Gastroesophageal sphincter (tissue), 3 donors: ENCODE results near the gene ZNF180.

ENCODE experiments used
- EP300 ChIP-seq: sonication (generic); formaldehyde crosslinking; IDR thresholded peaks from one replicate; pipeline ENCODE4 v1.6.1; 2017; ENCODE audit warnings: antibody characterized with exemption, mild to moderate bottlenecking
- POLR2A ChIP-seq, 2 donors: fragments of 450-650 bp; IDR thresholded peaks; one replicate each; pipeline ENCODE4 v1.6.1; 2017; ENCODE audit warnings: antibody characterized with exemption in 2 of 2, mild to moderate bottlenecking in 2 of 2, moderate library complexity in 1 of 2
- TF ChIP-seq, protein P1 (sequence below), 4 experiments: fragments of 200-600 bp in 2 of 4; fragments of 450-650 bp in 2 of 4; sonication (generic) in 1 of 4; IDR thresholded peaks; one replicate each; pipeline ENCODE4 v1.5.1; 2017 to 2019; ENCODE audit warnings: antibody characterized with exemption in 4 of 4, mild to moderate bottlenecking in 2 of 4, moderate library complexity in 2 of 4

DNA sequence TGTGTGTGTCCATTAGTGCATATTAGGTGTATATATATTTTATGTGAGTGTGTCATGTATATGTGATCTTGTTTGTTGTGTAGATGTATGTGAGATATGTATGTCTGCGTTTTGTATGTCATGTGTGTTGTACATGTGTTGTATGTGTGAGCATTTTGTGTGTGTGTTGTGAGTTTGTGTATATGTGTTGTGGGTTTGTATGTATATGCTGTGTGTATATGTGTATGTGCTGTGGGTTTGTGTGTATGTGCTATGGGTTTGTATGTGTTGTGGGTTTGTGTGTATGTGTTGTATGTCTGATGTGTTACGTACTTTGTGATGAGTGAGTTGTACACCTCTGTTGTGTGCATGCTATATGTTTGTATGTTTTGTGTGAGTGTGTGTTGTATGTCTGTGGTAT is 21.0 kb upstream of the ZNF180 start:
- TF ChIP-seq, protein P1, sequence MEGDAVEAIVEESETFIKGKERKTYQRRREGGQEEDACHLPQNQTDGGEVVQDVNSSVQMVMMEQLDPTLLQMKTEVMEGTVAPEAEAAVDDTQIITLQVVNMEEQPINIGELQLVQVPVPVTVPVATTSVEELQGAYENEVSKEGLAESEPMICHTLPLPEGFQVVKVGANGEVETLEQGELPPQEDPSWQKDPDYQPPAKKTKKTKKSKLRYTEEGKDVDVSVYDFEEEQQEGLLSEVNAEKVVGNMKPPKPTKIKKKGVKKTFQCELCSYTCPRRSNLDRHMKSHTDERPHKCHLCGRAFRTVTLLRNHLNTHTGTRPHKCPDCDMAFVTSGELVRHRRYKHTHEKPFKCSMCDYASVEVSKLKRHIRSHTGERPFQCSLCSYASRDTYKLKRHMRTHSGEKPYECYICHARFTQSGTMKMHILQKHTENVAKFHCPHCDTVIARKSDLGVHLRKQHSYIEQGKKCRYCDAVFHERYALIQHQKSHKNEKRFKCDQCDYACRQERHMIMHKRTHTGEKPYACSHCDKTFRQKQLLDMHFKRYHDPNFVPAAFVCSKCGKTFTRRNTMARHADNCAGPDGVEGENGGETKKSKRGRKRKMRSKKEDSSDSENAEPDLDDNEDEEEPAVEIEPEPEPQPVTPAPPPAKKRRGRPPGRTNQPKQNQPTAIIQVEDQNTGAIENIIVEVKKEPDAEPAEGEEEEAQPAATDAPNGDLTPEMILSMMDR (IDR thresholded peaks at IDR 0.05), result no peak
- TF ChIP-seq POLR2A (IDR thresholded peaks at IDR 0.05) (no peak), EP300 (no peak)
